HepG2 (cell line): ENCODE measurements around the gene LIPE. TPM values are rescaled to one million over a fixed set of nuclear protein-coding genes. Genes with fewer than 3 reads are reported as not detected.

ENCODE experiments used
- ARID5B ChIP-seq: IDR thresholded peaks from 2 replicates; pipeline ENCODE4 v1.4.0; 2020; ENCODE audit warnings: mild to moderate bottlenecking, missing genetic modification reagents
- CREM ChIP-seq, 2 experiments: sonication (generic) in 1 of 2; formaldehyde crosslinking in 1 of 2; IDR thresholded peaks; 2 replicates each; pipeline versions ENCODE4 v1.4.0 to v1.6.1; 2016 to 2020; ENCODE audit warnings: antibody characterized with exemption in 1 of 2, mild to moderate bottlenecking in 1 of 2, missing genetic modification reagents in 1 of 2
- ELF1 ChIP-seq: sonication (generic); formaldehyde crosslinking; IDR thresholded peaks from 2 replicates; pipeline ENCODE4 v1.4.0; 2020; ENCODE audit warnings: missing genetic modification reagents
- HNRNPUL1 ChIP-seq: fragments of 200-400 bp; formaldehyde crosslinking; IDR thresholded peaks from 2 replicates; pipeline ENCODE4 v1.6.1; 2017; ENCODE audit warnings: low read depth, mild to moderate bottlenecking, low read length, moderate library complexity
- HOXA7 ChIP-seq: sonication (generic); formaldehyde crosslinking; IDR thresholded peaks from 2 replicates; pipeline ENCODE4 v1.8.1; 2022; ENCODE audit warnings: mild to moderate bottlenecking, missing genetic modification reagents, moderate library complexity
- NFATC3 ChIP-seq: sonication (generic); formaldehyde crosslinking; IDR thresholded peaks from 2 replicates; pipeline ENCODE4 v1.5.1; 2020; ENCODE audit warnings: mild to moderate bottlenecking, missing genetic modification reagents
- ZFAT ChIP-seq: sonication (generic); formaldehyde crosslinking; conservative IDR thresholded peaks from 2 replicates; pipeline ENCODE4 v1.8.1; 2023; ENCODE audit warnings: missing genetic modification reagents, inconsistent platforms
- ZFP36L1 ChIP-seq: sonication (generic); formaldehyde crosslinking; IDR thresholded peaks from 2 replicates; pipeline ENCODE4 v1.8.0; 2022; ENCODE audit warnings: mild to moderate bottlenecking, missing genetic modification reagents, moderate library complexity
- ZFX ChIP-seq: sonication (generic); formaldehyde crosslinking; IDR thresholded peaks from 2 replicates; pipeline ENCODE4 v1.4.0; 2020; ENCODE audit warnings: mild to moderate bottlenecking, low read depth, missing genetic modification reagents, moderate library complexity
- ZNF143 ChIP-seq: sonication (generic); formaldehyde crosslinking; IDR thresholded peaks from 2 replicates; pipeline ENCODE4 v1.4.0; 2020; ENCODE audit warnings: missing genetic modification reagents
- ZNF274 ChIP-seq: sonication (generic); formaldehyde crosslinking; IDR thresholded peaks from 2 replicates; pipeline ENCODE4 v1.5.1; 2020; ENCODE audit warnings: mild to moderate bottlenecking, missing genetic modification reagents
- ZNF350 ChIP-seq: sonication (generic); formaldehyde crosslinking; IDR thresholded peaks from 2 replicates; pipeline ENCODE4 v1.4.0; 2020; ENCODE audit warnings: mild to moderate bottlenecking, low read depth, missing genetic modification reagents, borderline replicate concordance
- ZNF501 ChIP-seq: sonication (generic); formaldehyde crosslinking; IDR thresholded peaks from 2 replicates; pipeline ENCODE4 v1.5.1; 2020; ENCODE audit warnings: mild to moderate bottlenecking, moderate library complexity, missing genetic modification reagents
- ZNF720 ChIP-seq: sonication (generic); formaldehyde crosslinking; IDR thresholded peaks from 2 replicates; pipeline ENCODE4 v1.4.0; 2020; ENCODE audit warnings: missing genetic modification reagents
- ZSCAN9 ChIP-seq: IDR thresholded peaks from 2 replicates; pipeline ENCODE4 v1.6.1; 2016; ENCODE audit warnings: borderline replicate concordance
- polyA plus RNA-seq, 8 experiments: library from polyadenylated mRNA; depleted of rRNA in 3 of 8; stranded (reverse) in 7 of 8; unstranded in 1 of 8; fragments of >200 nt; fragmentation: Illumina TruSeq in 4 of 8; extraction: Trizol in 4 of 8; gene quantifications; 2 replicates each; pipeline versions ENCODE4 v1.2.1 to v1.2.3, GENCODE V29; 2011 to 2016; ENCODE audit warnings: low read depth in 4 of 8, missing spikeins in 1 of 8, mixed read lengths in 1 of 8; ENCODE audit not compliant: insufficient read depth in 1 of 8
- total RNA-seq, 5 experiments: library from RNA; depleted of rRNA; stranded (reverse); fragments of >200 nt; fragmentation: Illumina TruSeq; extraction: Trizol; gene quantifications; 2 replicates each; pipeline ENCODE4 v1.2.3, GENCODE V29; 2016; ENCODE audit warnings: low read depth in 1 of 5
- TF ChIP-seq, protein P1 (sequence below), 2 experiments: IDR thresholded peaks; 2 replicates each; pipeline ENCODE4 v1.6.1; 2011 to 2012; ENCODE audit warnings: low read length in 2 of 2, borderline replicate concordance in 1 of 2, low read depth in 1 of 2, mild to moderate bottlenecking in 1 of 2, moderate library complexity in 1 of 2
- TF ChIP-seq, protein P2 (sequence below): sonication (generic); formaldehyde crosslinking; IDR thresholded peaks from 2 replicates; pipeline ENCODE4 v1.4.0; 2020; ENCODE audit warnings: missing genetic modification reagents

LIPE gene
- total and polyA plus RNA-seq, 2 of the 13 experiments (the other 11 are each of a cell fraction or from before 2014, with no cell fraction given), result not detected

DNA sequence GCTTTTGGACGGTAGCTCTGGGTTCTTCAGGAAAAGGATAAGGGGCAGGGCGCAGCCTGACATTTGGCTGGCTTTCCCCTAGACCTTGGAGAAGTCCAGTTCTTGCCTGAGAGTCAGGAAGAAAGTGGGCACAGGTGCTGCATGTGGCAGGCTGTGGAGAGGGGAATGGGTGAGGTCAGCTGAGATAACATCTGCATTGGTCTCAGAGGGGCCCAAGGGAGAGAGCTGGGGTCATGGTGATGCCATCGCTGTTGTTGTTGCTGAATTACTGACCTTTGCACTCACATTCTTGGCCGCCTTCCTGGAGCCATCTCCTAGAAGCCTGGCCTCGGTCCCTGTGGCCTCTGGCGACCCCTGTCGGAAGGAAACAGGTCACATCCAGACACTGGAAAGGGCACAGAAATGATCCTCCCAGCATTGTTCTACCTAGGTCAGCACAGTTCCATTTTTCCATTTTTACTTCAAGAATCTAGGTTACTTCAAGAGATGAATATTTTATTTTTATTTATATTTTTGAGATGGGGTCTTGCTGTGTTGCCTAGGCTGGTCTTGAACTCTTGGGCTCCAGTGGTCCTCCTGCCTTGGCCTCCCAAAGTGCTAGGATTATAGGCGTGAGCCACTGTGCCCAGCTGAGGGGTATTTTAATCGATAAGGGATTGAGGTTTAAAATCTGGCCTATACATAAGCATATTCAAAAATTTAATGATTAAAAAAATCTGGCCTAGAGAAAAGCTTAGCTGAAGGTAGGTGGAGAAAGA, 6.5 kb upstream of the LIPE start (continued):
- TF ChIP-seq, protein P1, sequence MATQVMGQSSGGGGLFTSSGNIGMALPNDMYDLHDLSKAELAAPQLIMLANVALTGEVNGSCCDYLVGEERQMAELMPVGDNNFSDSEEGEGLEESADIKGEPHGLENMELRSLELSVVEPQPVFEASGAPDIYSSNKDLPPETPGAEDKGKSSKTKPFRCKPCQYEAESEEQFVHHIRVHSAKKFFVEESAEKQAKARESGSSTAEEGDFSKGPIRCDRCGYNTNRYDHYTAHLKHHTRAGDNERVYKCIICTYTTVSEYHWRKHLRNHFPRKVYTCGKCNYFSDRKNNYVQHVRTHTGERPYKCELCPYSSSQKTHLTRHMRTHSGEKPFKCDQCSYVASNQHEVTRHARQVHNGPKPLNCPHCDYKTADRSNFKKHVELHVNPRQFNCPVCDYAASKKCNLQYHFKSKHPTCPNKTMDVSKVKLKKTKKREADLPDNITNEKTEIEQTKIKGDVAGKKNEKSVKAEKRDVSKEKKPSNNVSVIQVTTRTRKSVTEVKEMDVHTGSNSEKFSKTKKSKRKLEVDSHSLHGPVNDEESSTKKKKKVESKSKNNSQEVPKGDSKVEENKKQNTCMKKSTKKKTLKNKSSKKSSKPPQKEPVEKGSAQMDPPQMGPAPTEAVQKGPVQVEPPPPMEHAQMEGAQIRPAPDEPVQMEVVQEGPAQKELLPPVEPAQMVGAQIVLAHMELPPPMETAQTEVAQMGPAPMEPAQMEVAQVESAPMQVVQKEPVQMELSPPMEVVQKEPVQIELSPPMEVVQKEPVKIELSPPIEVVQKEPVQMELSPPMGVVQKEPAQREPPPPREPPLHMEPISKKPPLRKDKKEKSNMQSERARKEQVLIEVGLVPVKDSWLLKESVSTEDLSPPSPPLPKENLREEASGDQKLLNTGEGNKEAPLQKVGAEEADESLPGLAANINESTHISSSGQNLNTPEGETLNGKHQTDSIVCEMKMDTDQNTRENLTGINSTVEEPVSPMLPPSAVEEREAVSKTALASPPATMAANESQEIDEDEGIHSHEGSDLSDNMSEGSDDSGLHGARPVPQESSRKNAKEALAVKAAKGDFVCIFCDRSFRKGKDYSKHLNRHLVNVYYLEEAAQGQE (IDR thresholded peaks at IDR 0.05; ENCODE audit: borderline replicate concordance in 1 of 2, low read depth in 1 of 2, low read length in 2 of 2), result 0 out of 4 replicates have a peak, but pooled peaks of 1 of the 2 experiments have one; percentile 28
- TF ChIP-seq ZNF143 (no peak), ZFP36L1 (CRISPR knock-in tag) (peak; percentile 52; the same call in 1 of the 2 replicates), HOXA7 (CRISPR knock-in tag) (no peak), HNRNPUL1 (no peak), CREM (IDR thresholded peaks at IDR 0.05) (no peak), CREM (CRISPR knock-in tag; IDR thresholded peaks at IDR 0.05) (no peak), ZNF274 (CRISPR knock-in tag) (0 out of 2 replicates have a peak, but pooled peaks have one; percentile 52), ZNF350 (CRISPR knock-in tag) (peak; percentile 53; the same call in 1 of the 2 replicates), ZFX (peak; percentile 49), ELF1 (CRISPR knock-in tag) (peak; percentile 48; the same call in 1 of the 2 replicates), ZSCAN9 (peak; percentile 61; the same call in 1 of the 2 replicates), ZFAT (no peak), NFATC3 (CRISPR knock-in tag) (no peak), ZNF501 (CRISPR knock-in tag) (peak; percentile 64), ZNF720 (CRISPR knock-in tag) (no peak), ARID5B (peak; percentile 96)
- TF ChIP-seq, protein P2, sequence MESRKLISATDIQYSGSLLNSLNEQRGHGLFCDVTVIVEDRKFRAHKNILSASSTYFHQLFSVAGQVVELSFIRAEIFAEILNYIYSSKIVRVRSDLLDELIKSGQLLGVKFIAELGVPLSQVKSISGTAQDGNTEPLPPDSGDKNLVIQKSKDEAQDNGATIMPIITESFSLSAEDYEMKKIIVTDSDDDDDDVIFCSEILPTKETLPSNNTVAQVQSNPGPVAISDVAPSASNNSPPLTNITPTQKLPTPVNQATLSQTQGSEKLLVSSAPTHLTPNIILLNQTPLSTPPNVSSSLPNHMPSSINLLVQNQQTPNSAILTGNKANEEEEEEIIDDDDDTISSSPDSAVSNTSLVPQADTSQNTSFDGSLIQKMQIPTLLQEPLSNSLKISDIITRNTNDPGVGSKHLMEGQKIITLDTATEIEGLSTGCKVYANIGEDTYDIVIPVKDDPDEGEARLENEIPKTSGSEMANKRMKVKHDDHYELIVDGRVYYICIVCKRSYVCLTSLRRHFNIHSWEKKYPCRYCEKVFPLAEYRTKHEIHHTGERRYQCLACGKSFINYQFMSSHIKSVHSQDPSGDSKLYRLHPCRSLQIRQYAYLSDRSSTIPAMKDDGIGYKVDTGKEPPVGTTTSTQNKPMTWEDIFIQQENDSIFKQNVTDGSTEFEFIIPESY (CRISPR knock-in tag), result peak; percentile 52; the same call in 1 of the 2 replicates
